Measurements from ENCODE around the gene MAP3K5.

DNA sequence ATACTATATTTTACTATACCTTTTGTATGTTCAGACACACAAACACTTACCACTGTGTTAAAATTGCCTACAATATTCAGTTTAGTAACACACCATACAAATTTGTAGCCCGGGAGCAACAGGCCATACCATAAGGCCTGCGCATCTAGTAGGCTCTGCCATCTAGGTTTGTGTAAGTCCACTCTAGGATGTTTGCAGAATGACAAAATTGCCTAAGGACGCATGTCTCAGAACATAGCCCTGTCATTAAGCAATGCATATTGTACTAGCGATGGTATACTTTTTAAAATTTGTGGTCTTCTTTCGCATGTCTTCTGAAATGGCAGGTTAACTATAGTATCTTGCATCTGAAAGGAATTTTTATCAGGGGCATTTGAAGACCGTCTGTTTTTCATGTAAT is 215.5 kb downstream of the MAP3K5 start:
- no peak for TF ChIP-seq SRSF7 (optimal IDR thresholded peaks at IDR 0.05; ENCODE audit: low read depth, low read length)
- TF ChIP-seq, protein P1, sequence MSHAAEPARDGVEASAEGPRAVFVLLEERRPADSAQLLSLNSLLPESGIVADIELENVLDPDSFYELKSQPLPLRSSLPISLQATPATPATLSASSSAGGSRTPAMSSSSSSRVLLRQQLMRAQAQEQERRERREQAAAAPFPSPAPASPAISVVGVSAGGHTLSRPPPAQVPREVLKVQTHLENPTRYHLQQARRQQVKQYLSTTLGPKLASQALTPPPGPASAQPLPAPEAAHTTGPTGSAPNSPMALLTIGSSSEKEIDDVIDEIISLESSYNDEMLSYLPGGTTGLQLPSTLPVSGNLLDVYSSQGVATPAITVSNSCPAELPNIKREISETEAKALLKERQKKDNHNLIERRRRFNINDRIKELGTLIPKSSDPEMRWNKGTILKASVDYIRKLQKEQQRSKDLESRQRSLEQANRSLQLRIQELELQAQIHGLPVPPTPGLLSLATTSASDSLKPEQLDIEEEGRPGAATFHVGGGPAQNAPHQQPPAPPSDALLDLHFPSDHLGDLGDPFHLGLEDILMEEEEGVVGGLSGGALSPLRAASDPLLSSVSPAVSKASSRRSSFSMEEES (CRISPR knock-in tag; IDR thresholded peaks at IDR 0.05) = no peak
